Activated CD4-positive, alpha-beta T cell treated with anti-CD3 and anti-CD28 coated beads for 1 hour (primary cell): Measurements from ENCODE around the gene PPRC1.

Source experiments
- DNase-seq: peaks from one replicate; pipeline ENCODE4 v3.0.0-alpha.2; 2020

PPRC1 gene

DNA sequence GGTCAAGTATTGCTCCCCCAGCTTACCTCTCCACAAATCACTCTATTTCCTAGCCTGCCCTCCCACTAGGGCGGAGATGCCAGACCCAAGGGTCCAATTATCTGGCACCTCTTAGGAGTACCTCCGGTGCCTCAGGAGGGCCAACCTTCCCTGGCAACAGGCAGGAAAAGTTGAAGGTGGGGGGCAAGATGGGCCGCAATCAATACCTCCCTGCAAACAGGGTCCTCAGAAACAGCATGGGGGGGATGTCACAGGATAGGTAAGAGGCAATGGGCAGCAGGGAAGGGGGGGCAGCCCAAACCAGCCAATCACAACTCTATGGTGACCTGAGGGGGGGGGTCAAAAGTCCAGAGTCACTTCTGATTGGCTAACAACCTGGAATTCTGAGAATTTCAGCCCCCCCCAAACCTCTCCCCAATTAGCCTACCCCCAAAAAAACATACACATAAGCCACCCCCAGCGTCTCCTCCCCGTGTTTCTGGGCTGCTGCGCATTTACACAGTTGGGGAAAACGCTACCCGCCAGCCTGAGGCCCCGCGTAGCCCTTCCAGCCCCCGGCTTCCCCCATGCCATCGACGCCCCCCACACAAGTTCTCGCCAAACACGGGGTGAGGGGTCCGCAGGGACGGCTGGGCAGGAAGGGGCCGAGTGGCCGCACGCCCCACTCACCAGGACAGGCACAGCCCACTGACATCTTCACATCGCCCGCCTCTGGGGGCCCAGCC, 13.3 kb upstream of the PPRC1 start:
- DNase-seq: peak; percentile 16

DNA sequence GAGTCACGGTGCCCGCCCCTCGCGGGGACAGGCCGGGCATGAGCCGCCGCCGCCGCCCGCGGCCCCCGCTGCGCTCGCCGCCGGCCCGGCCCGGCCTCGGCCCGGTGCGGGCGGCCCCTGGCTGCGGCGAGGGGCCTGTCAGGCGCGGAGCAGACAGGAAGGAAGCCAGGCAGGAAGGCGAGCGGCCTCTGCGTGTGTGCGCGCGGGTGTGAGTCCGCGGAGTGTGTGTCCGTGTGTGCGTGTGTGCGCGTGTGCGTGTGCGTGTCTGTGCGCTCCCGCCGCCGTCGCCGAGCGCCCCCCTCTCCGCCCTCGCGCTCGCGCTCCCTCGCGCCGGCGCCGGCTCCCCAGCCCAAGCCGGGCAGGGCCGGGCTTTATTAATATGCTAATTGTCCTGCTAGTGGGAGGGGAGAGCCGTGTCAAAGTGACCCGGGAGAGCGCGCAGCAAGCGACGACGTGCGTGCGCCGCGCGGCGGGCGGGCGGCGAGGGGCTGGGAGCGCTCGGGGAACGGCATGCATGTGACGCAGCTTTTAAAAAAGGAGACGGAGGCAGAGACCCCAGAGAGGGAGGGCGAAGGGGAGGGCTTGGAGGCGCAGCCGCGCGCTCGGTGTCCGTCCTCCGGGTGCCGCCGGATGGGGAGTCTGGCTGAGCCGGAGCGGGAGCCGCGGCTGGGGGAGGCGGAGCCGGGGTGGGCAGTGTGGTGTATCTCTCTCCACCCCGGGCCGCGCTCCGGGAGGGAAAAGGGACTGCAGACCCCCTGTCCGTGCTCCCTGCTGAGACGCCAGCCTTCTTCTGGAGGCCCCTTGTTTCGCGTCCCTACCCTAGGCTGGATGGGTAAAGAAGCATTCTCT, 12.5 kb upstream of the PPRC1 start, which contains the start of gene LDB1:
LDB1 (minus strand) TSS at position 227 of the 849 bp plus-strand sequence. CDS start 258 bp downstream, outside the sequence.
- peak; percentile 48 for DNase-seq

DNA sequence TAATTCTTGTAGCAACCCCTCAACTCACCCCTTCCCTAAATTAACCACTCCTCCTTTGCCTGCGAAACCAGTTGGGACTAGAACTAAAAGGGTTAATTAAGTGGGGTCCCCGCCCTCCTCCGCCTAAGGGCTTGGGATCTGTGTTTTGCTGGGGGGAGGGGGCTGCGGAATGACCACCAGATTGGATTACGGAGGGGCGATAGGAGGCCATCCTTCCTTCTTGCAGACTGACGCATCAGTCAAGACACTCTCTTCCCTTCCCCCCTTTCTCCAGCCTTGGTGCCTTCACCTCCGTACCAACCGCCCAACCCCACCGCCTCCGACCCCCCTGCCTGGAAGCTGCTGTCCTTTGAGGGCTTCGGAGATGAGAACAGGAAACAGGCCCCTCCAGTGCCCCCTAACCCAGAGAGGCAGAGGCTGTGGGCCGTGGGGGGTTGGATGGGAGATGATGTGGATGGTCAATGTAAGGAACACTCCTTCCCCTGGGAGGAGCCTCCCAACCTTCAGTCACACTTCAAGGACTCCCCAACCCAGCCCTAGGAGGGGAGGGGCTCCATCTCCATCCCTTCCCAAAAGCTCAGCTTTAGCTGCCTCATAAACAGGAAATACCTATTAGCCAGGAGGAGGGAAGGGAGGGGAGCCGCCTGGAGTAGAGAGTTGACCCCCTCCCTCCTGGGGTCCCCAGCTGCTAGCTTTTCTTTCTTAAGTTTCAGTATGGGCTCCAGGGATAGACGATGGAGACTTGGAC, 11.7 kb upstream of the PPRC1 start:
- no peak for DNase-seq

DNA sequence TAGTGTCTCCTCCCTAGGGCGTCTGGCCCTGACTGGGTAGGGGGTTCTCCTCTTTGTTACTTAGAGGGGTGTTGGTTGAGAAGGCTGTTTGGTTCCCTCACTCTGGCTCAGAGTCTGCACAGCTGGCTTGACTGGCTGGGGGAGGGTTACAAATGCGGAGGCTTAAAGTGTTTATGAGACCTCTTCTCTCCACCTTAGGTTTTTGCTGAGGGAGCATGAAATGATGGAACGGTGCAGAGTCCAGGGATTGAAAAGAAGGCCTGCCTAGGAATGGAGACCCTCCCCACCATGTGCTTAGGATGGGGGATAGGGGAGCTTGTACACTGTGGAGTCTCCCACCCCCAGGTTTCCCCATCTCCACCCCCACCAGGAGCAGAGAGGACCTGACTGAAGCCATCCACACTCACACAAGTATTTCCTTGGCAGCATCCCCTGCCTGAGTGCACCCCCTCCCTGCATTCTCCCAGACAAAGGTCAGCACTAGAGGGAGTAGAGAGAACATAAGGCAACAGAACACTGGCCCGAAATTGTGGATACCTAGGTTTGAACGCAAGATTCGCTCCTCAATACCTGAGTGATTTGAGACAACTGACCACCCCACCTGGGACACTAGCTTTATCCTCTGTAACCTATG, 11.0 kb upstream of the PPRC1 start:
- no peak for DNase-seq

DNA sequence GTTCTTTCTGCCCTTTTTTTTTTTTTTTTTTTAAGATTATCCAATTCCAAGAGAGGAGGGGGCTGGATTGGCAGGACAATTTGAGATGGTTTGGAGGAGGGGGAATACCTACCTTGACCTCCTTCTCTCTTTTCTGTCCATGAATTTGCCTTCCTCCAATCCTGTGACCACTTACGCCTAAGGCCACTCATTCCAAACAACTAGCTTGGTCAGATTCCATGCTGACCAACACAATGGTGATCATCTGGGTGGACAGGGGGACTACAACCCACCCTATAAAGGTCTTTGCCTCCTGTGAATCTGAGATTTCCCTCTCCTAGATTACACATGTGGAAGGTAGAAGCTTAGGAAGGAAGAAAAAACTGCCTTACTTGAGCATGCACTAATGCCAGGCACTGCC, 10.4 kb upstream of the PPRC1 start:
- DNase-seq: no peak

DNA sequence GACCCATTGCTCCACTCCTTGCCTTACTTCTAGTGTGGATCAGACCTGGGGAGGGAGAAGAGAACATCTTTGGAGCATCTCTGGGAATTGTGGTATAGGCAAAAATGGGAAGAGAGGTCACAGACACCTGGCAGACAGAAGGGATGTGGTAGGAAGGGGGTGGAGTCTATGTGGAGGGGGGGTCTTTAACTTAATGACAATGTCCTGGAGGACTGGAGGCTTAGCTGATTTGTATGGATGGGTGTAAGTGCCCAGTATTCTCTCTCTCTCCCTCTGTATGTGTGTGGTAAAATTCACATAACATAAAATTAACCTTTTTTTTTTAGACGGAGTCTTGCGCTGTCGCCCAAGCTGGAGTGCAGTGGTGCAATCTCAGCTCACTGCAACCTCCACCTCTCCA, 9.6 kb upstream of the PPRC1 start:
- DNase-seq: no peak

DNA sequence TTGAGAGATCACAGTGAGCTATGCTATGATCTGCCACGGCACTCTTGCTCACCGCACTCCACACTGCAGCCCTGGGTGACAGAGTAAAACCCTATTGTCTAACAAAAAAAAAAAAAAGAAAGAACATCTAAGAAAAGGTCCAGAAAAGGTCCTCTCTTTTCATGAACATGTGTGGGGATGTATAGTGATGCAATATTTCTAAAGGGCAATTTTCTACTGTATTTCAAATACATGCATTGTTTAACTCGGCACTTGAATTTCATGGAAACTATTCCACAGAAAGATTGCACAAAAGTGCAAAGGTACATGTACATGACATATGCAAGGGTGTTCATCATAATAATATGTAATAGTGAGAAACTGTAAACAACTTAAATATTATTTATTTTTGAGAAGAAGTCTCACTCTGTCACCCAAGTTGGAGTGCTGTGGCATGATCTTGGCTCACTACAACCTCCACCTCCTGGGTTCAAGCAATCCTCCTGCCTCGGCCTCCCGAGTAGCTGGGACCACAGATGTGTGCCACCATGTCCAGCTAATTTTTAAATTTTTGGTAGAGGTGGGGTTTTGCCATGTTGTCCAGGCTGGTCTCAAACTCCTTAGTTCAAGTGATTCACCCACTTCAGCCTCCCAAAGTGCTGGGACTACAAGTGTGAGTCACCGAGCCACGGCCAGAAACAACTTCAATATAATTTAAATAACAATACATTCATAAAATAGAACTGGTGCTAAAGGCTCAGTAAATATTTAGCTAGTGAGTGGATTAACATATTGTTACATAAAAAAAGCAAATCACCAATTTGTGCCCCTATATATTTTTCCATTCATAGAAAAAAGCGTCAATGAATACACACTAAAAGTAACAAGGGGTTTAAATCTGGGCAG, 1.3 kb upstream of the PPRC1 start:
- DNase-seq: no peak

DNA sequence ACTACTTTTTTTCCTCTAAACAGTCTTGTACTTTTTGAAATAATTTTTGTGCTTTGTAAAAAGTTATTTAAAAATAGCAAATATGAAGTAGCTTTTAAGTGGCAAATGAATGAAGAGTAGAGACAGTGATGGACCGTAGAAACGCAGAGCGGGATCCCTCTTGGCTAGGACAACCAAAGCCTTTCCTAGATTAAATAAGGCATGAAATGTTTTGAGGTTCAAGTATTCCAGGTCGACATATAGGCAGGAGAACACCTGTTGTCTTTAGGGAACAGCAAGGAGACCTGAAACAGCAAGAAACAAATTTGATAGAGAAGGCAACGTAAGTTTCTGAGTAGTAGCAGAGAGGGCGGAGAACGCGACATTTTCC, 662 bp upstream of the PPRC1 start:
- DNase-seq: no peak

DNA sequence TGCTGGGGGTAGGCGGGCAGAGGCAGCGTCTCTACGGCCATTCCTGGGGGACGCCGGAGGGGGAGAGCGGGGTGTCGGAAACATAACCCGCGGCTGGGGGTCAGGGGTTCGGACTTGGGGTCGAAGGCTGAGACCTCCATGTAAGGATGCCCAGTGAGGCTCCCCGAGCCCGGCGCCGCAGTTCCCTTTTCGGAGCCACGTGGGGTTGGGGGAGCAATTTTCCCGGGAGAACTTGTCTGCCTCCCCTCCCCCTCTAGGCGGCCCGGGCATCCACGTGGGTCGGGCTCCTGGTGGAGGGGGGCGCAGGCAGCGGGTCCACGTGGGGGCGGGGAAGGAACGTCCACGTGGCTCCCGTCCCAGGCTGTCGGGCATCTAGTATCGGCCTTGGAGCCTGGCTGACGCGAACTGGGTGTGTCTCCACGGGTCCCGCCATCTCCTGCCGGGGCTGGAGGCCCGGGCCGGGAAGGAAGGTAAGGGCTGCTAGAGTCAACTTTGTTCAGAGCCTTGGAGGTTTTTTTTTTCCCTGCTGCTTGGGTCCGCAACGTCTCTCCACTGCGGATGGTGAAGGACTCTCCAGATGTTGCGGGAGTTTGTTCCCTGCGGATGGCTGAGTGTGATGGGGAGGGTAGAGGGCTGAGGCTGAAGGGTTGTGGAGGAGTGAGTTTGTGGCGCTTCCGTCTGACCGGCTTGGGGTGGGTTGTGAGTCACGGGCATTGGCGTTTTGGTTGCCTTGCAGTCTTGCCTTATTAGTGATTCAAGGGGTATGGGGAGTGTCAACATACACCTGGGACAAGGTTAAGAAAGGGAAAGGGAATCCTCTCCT, 744 bp downstream of the PPRC1 start:
- DNase-seq: peak; percentile 30

DNA sequence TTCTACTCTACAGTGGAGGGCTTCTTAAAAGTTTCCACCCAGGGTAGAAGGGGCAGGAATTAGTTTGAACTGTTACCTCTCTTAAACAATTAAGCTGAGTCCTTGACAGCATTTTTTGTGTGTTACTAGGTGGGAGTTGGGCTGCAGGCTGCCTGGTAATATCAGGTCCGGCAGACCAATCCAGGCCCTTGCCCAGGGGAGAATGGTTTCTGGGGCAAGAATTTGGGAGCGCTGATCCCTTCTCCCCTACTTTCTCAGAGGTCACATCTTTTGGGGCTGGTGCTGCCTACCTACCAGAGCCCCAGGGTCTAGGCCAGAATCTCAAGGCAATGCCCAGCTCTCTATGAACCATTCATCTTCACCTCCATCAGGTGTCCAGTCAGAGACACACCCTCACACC, 1.6 kb downstream of the PPRC1 start:
- no peak for DNase-seq

DNA sequence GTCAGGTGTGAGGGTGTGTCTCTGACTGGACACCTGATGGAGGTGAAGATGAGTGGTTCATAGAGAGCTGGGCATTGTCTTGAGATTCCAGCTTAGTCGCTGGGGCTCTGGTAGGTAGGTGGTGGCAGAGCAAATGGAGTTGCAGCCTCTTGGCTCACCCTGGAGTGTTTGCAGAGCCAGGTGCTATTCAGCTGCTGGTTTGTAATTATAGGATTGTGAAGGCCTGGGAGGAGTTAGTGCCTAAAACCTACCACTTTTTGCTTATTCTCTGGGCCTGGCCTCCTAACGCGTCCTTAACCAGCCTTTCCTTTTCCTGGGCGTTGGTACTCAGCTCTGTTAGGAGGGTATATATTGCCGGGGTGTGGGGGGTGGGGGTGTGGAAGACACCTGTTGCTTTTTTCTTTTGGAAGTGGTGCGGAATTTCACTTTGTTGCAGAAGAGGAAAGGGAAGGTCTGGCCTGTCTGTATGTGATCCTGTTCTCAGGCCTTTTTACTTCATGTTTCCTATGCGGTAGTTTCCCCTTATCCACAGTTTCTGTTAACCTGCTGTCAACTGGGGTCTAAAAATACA, 3.2 kb downstream of the PPRC1 start:
- no peak for DNase-seq

DNA sequence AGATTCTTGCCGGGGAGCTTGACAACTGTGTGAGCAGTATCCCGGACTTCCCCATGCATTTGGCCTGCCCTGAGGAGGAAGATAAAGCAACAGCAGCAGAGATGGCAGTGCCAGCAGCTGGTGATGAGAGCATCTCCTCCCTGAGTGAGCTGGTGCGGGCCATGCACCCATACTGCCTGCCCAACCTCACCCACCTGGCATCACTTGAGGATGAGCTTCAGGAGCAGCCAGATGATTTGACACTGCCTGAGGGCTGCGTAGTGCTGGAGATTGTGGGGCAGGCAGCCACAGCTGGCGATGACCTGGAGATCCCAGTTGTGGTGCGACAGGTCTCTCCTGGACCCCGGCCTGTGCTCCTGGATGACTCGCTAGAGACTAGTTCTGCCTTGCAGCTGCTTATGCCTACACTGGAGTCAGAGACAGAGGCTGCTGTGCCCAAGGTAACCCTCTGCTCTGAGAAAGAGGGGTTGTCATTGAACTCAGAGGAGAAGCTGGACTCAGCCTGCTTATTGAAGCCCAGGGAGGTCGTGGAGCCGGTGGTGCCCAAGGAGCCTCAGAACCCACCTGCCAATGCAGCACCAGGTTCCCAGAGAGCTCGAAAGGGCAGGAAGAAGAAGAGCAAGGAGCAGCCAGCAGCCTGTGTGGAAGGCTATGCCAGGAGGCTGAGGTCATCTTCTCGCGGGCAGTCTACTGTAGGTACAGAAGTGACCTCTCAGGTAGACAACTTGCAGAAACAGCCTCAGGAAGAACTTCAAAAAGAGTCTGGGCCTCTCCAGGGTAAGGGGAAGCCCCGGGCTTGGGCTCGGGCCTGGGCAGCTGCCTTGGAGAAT, 6.7 kb downstream of the PPRC1 start:
- no peak for DNase-seq

DNA sequence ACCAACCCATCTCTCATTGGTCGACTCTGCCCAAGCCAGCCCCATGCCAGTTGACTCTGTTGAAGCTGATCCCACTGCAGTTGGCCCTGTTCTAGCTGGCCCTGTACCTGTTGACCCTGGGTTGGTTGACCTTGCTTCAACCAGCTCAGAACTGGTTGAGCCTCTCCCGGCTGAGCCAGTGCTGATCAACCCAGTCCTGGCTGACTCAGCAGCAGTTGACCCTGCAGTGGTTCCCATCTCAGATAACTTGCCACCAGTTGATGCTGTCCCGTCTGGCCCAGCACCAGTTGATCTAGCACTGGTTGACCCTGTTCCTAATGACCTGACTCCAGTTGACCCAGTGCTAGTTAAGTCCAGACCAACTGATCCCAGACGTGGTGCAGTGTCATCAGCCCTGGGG, 7.4 kb downstream of the PPRC1 start:
- DNase-seq: no peak

DNA sequence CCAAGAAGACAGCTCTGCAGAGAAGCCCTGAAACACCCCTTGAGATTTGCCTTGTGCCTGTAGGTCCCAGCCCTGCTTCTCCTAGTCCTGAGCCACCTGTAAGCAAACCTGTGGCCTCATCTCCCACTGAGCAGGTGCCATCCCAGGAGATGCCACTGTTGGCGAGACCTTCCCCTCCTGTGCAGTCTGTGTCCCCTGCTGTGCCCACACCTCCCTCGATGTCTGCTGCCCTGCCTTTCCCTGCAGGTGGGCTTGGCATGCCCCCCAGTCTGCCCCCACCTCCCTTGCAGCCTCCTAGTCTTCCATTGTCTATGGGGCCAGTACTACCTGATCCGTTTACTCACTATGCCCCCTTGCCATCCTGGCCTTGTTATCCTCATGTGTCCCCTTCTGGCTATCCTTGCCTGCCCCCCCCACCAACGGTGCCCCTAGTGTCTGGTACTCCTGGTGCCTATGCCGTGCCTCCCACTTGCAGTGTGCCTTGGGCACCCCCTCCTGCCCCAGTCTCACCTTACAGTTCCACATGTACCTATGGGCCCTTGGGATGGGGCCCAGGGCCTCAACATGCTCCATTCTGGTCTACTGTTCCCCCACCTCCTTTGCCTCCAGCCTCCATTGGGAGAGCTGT, 8.2 kb downstream of the PPRC1 start:
- no peak for DNase-seq

DNA sequence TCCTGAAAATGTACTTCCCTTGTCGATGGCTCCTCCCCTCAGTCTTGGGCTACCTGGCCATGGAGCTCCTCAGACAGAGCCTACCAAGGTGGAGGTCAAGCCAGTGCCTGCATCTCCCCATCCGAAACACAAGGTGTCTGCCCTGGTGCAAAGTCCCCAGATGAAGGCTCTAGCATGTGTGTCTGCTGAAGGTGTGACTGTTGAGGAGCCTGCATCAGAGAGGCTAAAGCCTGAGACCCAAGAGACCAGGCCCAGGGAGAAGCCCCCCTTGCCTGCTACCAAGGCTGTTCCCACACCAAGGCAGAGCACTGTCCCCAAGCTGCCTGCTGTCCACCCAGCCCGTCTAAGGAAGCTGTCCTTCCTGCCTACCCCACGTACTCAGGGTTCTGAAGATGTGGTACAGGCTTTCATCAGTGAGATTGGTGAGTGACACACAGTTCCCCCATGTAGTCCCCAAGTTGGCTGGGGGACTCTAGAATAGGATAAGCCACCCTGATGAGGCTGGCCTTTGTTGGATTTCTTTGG, 8.8 kb downstream of the PPRC1 start:
- no peak for DNase-seq

DNA sequence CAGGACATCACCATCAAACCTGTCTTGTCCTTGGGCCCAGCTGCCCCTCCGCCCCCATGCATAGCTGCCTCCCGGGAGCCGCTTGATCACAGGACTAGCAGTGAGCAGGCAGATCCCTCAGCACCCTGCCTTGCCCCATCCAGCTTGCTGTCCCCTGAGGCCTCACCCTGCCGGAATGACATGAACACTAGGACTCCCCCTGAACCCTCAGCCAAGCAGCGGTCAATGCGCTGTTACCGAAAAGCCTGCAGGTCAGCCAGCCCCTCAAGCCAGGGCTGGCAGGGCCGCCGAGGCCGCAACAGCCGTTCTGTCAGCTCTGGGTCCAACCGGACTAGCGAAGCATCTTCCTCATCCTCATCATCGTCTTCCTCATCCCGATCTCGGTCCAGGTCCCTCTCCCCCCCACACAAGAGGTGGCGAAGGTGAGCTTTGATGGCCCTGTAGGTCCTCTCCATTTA, 14.2 kb downstream of the PPRC1 start:
- no peak for DNase-seq

DNA sequence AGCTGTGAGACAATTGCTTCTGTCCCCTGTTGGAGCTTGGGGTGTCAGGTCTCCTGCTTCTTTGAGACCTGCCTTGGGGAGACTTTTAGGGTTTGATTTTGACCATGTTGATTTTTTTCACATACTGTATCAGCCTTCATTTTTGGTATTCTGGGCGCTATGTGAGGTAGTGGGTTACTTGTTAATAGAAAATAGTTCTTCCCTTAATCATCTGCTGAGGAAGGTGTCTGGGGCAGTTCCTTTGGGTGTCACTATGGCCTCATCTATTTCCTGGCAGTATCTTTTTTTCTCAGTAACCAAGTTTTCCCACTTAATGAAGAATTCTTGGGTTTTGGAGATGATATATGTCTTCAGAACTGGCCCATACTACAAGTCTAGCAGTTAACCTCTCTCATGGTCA, 14.7 kb downstream of the PPRC1 start:
- no peak for DNase-seq

DNA sequence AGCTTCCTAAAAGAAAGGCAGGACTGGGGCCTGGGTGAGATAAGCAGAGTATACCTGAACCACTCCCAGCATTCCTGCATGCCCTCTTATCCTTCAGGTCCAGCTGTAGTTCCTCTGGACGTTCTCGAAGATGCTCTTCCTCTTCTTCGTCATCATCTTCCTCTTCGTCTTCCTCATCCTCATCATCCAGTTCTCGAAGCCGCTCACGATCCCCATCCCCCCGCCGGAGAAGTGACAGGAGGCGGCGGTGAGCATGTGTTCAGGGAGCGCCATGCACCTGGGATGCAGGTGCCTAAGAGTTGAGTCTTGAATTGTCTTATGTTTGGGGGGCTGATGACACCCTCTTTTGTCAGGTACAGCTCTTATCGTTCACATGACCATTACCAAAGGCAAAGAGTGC, 15.4 kb downstream of the PPRC1 start:
- DNase-seq: no peak
